HCT116 (cell line): Measurements from ENCODE around the gene ZNF618. TPM values are rescaled to one million over a fixed set of nuclear protein-coding genes. Genes with fewer than 3 reads are reported as not detected.

Experiments used
- ATAC-seq: fragments of 200-7000 bp; cut with Tn5 transposase; 2 replicates; pipeline ENCODE4 v1.9.1; 2020; ENCODE audit warnings: mild to moderate bottlenecking, moderate library complexity
- BruUV-seq: library from RNA; stranded (reverse); fragments of 400-500 nt; replicated peaks from 2 replicates; lab custom pipeline; 2021; lab: Mats Ljungman, UMichigan
- CTCF ChIA-PET: fragments of 300-600 bp; sonication (Branson Sonifier 250); formaldehyde crosslinking; loops from one replicate; lab custom pipeline; 2021; ENCODE audit warnings: antibody characterized with exemption; lab: Charles Lee
- POLR2A ChIA-PET: fragments of 300-600, 350-600 bp; sonication (Branson Sonifier 250); formaldehyde crosslinking; loops from one replicate; lab custom pipeline; 2021; ENCODE audit warnings: antibody characterized with exemption; lab: Charles Lee
- RAD21 ChIA-PET, 2 experiments: fragments of 300-600 bp; sonication (Branson Sonifier 250); formaldehyde crosslinking; loops; one replicate each; lab custom pipeline; 2023; ENCODE audit warnings: low total read pairs in 2 of 2; ENCODE audit not compliant: uncharacterized antibody in 2 of 2, unreplicated experiment in 2 of 2, low non-redundant PET in 1 of 2; lab: Charles Lee
- DNase-seq: peaks from one replicate; pipeline ENCODE4 v3.0.0-alpha.2; 2010; ENCODE audit warnings: low read depth, low spot score
- H2AFZ ChIP-seq: fragments of 200-600 bp; shearing (Covaris generic), sonication (generic); 2 replicates; pipeline ENCODE4 v1.6.1; 2017; ENCODE audit warnings: low read depth, mixed run types, mixed read lengths, antibody characterized with exemption, low read length; ENCODE audit not compliant: poor library complexity, severe bottlenecking
- H3K27ac ChIP-seq: 2 replicates; pipeline ENCODE4 v1.5.1; 2012; ENCODE audit warnings: low read depth, low read length
- H3K27me3 ChIP-seq: fragments of 200-600 bp; sonication (generic); 2 replicates; pipeline ENCODE4 v1.6.1; 2016; ENCODE audit warnings: mixed run types, low read length, mixed read lengths; ENCODE audit not compliant: insufficient read depth
- H3K36me3 ChIP-seq, 2 experiments: fragments of 200-500 bp in 1 of 2; fragments of 200-600 bp in 1 of 2; sonication (Bioruptor generic) in 1 of 2; sonication (generic) in 1 of 2; 2 replicates each; pipeline versions ENCODE4 v1.5.1 to v1.6.1; 2014 to 2016; ENCODE audit warnings: low read length in 2 of 2, inconsistent platforms in 1 of 2, mixed read lengths in 1 of 2, mixed run types in 1 of 2; ENCODE audit not compliant: insufficient read depth in 2 of 2, control insufficient read depth in 1 of 2
- H3K4me1 ChIP-seq, 2 experiments: fragments of 200-600 bp in 1 of 2; sonication (generic) in 1 of 2; 2 replicates each; pipeline versions ENCODE4 v1.5.1 to v1.6.1; 2012 to 2017; ENCODE audit warnings: low read length in 2 of 2, inconsistent platforms in 1 of 2, mild to moderate bottlenecking in 1 of 2, mixed read lengths in 1 of 2, mixed run types in 1 of 2, moderate library complexity in 1 of 2; ENCODE audit not compliant: insufficient read depth in 2 of 2, control insufficient read depth in 1 of 2
- H3K4me2 ChIP-seq: fragments of 200-600 bp; sonication (generic); 2 replicates; pipeline ENCODE4 v1.6.1; 2017; ENCODE audit warnings: mixed run types, low read length, mixed read lengths
- H3K4me3 ChIP-seq, 2 experiments: fragments of 200-600 bp in 1 of 2; sonication (generic) in 1 of 2; replicated peaks in 1 of 2; 2 replicates each; pipeline ENCODE4 v1.5.1; 2011 to 2016; ENCODE audit warnings: low read length in 2 of 2, control low read depth in 1 of 2, low read depth in 1 of 2, mild to moderate bottlenecking in 1 of 2, mixed read lengths in 1 of 2, mixed run types in 1 of 2
- H3K79me2 ChIP-seq: fragments of 200-600 bp; sonication (generic); 2 replicates; pipeline ENCODE4 v1.6.1; 2017; ENCODE audit warnings: mild to moderate bottlenecking, mixed run types, low read length, moderate library complexity, mixed read lengths; ENCODE audit not compliant: insufficient read depth
- H3K9ac ChIP-seq: fragments of 200-600 bp; sonication (generic); 2 replicates; pipeline ENCODE4 v1.6.1; 2016; ENCODE audit warnings: low read length, mixed read lengths
- H3K9me2 ChIP-seq: fragments of 200-600 bp; sonication (generic), shearing (Covaris generic); 2 replicates; pipeline ENCODE4 v1.6.1; 2017; ENCODE audit warnings: mixed run types, mild to moderate bottlenecking, moderate library complexity; ENCODE audit not compliant: insufficient read depth
- H3K9me3 ChIP-seq, 2 experiments: fragments of 200-500 bp in 1 of 2; fragments of 200-600 bp in 1 of 2; sonication (Bioruptor generic) in 1 of 2; sonication (generic) in 1 of 2; 2 replicates each; pipeline ENCODE4 v1.6.1; 2014 to 2017; ENCODE audit warnings: low read length in 2 of 2, mixed read lengths in 2 of 2, inconsistent platforms in 1 of 2, low read depth in 1 of 2, mild to moderate bottlenecking in 1 of 2, mixed run types in 1 of 2, moderate library complexity in 1 of 2; ENCODE audit not compliant: control insufficient read depth in 1 of 2, insufficient read depth in 1 of 2
- H4K20me1 ChIP-seq: fragments of 200-600 bp; sonication (generic), shearing (Covaris generic); 2 replicates; pipeline ENCODE4 v1.6.1; 2017; ENCODE audit warnings: mixed run types, mild to moderate bottlenecking, moderate library complexity; ENCODE audit not compliant: insufficient read depth
- CBX3 ChIP-seq: IDR thresholded peaks from 2 replicates; pipeline ENCODE4 v1.6.1; 2012; ENCODE audit warnings: low read depth
- CTCF ChIP-seq, 3 experiments: fragments of 200-600 bp in 1 of 3; sonication (generic) in 1 of 3; IDR thresholded peaks in 2 of 3; conservative IDR thresholded peaks in 1 of 3; 2 replicates each; pipeline ENCODE4 v1.5.1; 2012 to 2017; ENCODE audit warnings: low read depth in 2 of 3, low read length in 2 of 3, antibody characterized with exemption in 1 of 3, borderline replicate concordance in 1 of 3, control low read depth in 1 of 3, mild to moderate bottlenecking in 1 of 3, mixed read lengths in 1 of 3, mixed run types in 1 of 3, moderate library complexity in 1 of 3; ENCODE audit not compliant: insufficient read depth in 1 of 3
- ELF1 ChIP-seq: IDR thresholded peaks from 2 replicates; pipeline ENCODE4 v1.6.1; 2012; ENCODE audit warnings: low read depth, borderline replicate concordance
- EZH2 ChIP-seq: fragments of 200-600 bp; sonication (generic); IDR thresholded peaks from 2 replicates; pipeline ENCODE4 v1.6.1; 2017; ENCODE audit warnings: antibody characterized with exemption, mixed run types
- JUND ChIP-seq: IDR thresholded peaks from 2 replicates; pipeline ENCODE4 v1.6.1; 2012
- POLR2A ChIP-seq: IDR thresholded peaks from 2 replicates; pipeline ENCODE4 v1.7.0; 2011; ENCODE audit warnings: borderline replicate concordance; ENCODE audit not compliant: insufficient read depth, insufficient read length; ENCODE audit errors: extremely low read depth
- POLR2AphosphoS5 ChIP-seq: IDR thresholded peaks from 2 replicates; pipeline ENCODE4 v1.6.1; 2011; ENCODE audit warnings: mild to moderate bottlenecking, low read depth, low read length, moderate library complexity
- RAD21 ChIP-seq: IDR thresholded peaks from 2 replicates; pipeline ENCODE4 v1.6.1; 2012; ENCODE audit warnings: low read depth, mild to moderate bottlenecking
- SIN3A ChIP-seq: IDR thresholded peaks from 2 replicates; pipeline ENCODE4 v1.6.1; 2012; ENCODE audit warnings: low read depth
- intact Hi-C: fragments of 100-400 bp; cut with micrococcal nuclease; formaldehyde crosslinking; loops from 2 replicates; pipeline ENCODE4 v1.10.0; 2022
- total RNA-seq: library from RNA; stranded (reverse); gene quantifications from one replicate; pipeline ENCODE4 v1.2.1, GENCODE V29; 2021; ENCODE audit not compliant: unreplicated experiment
- TF ChIP-seq, protein P1 (sequence below): IDR thresholded peaks from 2 replicates; pipeline ENCODE4 v1.6.1; 2011; ENCODE audit warnings: mild to moderate bottlenecking, low read length, moderate library complexity; ENCODE audit not compliant: insufficient replicate concordance; ENCODE audit errors: extremely low read depth
- TF ChIP-seq, protein P2 (sequence below): IDR thresholded peaks from 2 replicates; pipeline ENCODE4 v1.6.1; 2012

Gene ZNF618
- total RNA-seq, 1 experiment from 2014 or later, result 13.5 TPM

- Histone ChIP-seq H4K20me1 (no peaks in the 10 kb centered on the region), H3K4me2 (no peak overlapping the region), H3K27me3 (no peaks in the 10 kb centered on the region), H3K36me3 (no peaks in the 10 kb centered on the region), H3K4me1 (no peaks in the 10 kb centered on the region), H3K4me3 (no peak overlapping the region), H3K9me3 (no peaks in the 10 kb centered on the region), H3K9ac (no peak overlapping the region), H3K9me2 (no peaks in the 10 kb centered on the region), H3K79me2 (no peaks in the 10 kb centered on the region), H2AFZ (no peak overlapping the region), H3K27ac (no peak overlapping the region)
- ChIA-PET RAD21 (no interaction called here), POLR2A (no interaction called here), CTCF (interaction anchor here (0.8 to 1.6 kb wide), 3 partner anchors 9 to 310 kb away, joined by 4 to 15 read pairs (median 4); no protein-coding TSS in a partner anchor)
- DNase-seq, result peak; percentile 16
- no TSS peak for BruUV-seq
- TF ChIP-seq CTCF (IDR thresholded peaks at IDR 0.05 in 2 of 3, conservative IDR thresholded peaks at IDR 0.05 in 1 of 3; ENCODE audit: borderline replicate concordance in 1 of 3, insufficient read depth in 1 of 3, low read depth in 2 of 3, low read length in 2 of 3) (peak; percentile 55 to 63 (median 61)), RAD21 (peak; percentile 65), SIN3A (no peak), POLR2AphosphoS5 (no peak), CBX3 (no peak), POLR2A (no peak), ELF1 (no peak), EZH2 (no peak), JUND (no peak)
- TF ChIP-seq, protein P1, sequence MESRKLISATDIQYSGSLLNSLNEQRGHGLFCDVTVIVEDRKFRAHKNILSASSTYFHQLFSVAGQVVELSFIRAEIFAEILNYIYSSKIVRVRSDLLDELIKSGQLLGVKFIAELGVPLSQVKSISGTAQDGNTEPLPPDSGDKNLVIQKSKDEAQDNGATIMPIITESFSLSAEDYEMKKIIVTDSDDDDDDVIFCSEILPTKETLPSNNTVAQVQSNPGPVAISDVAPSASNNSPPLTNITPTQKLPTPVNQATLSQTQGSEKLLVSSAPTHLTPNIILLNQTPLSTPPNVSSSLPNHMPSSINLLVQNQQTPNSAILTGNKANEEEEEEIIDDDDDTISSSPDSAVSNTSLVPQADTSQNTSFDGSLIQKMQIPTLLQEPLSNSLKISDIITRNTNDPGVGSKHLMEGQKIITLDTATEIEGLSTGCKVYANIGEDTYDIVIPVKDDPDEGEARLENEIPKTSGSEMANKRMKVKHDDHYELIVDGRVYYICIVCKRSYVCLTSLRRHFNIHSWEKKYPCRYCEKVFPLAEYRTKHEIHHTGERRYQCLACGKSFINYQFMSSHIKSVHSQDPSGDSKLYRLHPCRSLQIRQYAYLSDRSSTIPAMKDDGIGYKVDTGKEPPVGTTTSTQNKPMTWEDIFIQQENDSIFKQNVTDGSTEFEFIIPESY, result no peak
- TF ChIP-seq, protein P2, sequence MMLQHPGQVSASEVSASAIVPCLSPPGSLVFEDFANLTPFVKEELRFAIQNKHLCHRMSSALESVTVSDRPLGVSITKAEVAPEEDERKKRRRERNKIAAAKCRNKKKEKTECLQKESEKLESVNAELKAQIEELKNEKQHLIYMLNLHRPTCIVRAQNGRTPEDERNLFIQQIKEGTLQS, result no peak
- intact Hi-C loops, result loop anchor here (1.0 kb wide), 1 partner anchor 310 kb away; no protein-coding TSS in a partner anchor
- peak; percentile 92 for ATAC-seq
Observed at GRCh38 chr9:114047717-114048116, 171.6 kb downstream of the ZNF618 start.
